Right lobe of liver (tissue), 6 donors: Measurements from ENCODE around the gene STKLD1. TPM values are rescaled to one million over a fixed set of nuclear protein-coding genes. Genes with fewer than 3 reads are reported as not detected.

Experiments used
- ATAC-seq, 4 donors: fragments of 200-7000 bp; cut with Tn5 transposase; one replicate each; pipeline ENCODE4 v1.9.1; 2020; ENCODE audit warnings: mild to moderate bottlenecking in 4 of 4, moderate library complexity in 4 of 4
- DNase-seq, 3 donors: peaks; one replicate each; pipeline ENCODE4 v3.0.0-alpha.2; 2020
- H3K27ac ChIP-seq, 3 donors: fragments of 200-600 bp; one replicate each; pipeline ENCODE4 v1.8.0; 2022
- H3K27me3 ChIP-seq, 2 donors: fragments of 200-600 bp; one replicate each; pipeline ENCODE4 v1.8.0; 2022
- H3K36me3 ChIP-seq, 4 donors: fragments of 200-600 bp; sonication (generic) in 1 of 4; one replicate each; pipeline versions ENCODE4 v1.5.1 to v1.8.0; 2017 to 2022; ENCODE audit warnings: control low read depth in 1 of 4
- H3K4me1 ChIP-seq, 4 donors: fragments of 200-600 bp; sonication (generic) in 1 of 4; one replicate each; pipeline versions ENCODE4 v1.5.1 to v1.8.0; 2017 to 2022; ENCODE audit warnings: control low read depth in 1 of 4
- H3K4me3 ChIP-seq, 3 donors: fragments of 200-600 bp; one replicate each; pipeline ENCODE4 v1.8.0; 2022
- H3K9me3 ChIP-seq, 4 donors: fragments of 200-600 bp; sonication (generic) in 1 of 4; one replicate each; pipeline versions ENCODE4 v1.5.1 to v1.8.0; 2017 to 2022; ENCODE audit warnings: control low read depth in 1 of 4
- POLR2A ChIP-seq: fragments of 450-650 bp; IDR thresholded peaks from one replicate; pipeline ENCODE4 v1.6.1; 2017; ENCODE audit warnings: antibody characterized with exemption, mild to moderate bottlenecking
- WGBS: methylation state at CpG from one replicate; pipeline ENCODE4 v1.1.6; 2018; ENCODE audit warnings: low coverage, low lambda C conversion rate; ENCODE audit not compliant: insufficient coverage; ENCODE audit errors: missing lambda C conversion rate; 5-methylcytosine and 5-hydroxymethylcytosine counted together
- intact Hi-C, 2 donors: fragments of 100-400 bp; cut with DNase I; formaldehyde crosslinking; loops; one replicate each; pipeline versions ENCODE4 v1.11.2 to v1.14.1; 2022
- total RNA-seq, 6 experiments: library from RNA; depleted of rRNA in 2 of 6; stranded (reverse); fragments of >200 nt in 2 of 6; fragmentation: NEBNext Ultra II Directional in 3 of 6; extraction: Animal tissue kit (Norgen Biotek cat#: 25700) in 3 of 6; gene quantifications; one replicate each; pipeline versions ENCODE4 v1.1.0 to v1.2.4, GENCODE V29; 2016 to 2023
- TF ChIP-seq, protein P1 (sequence below), 4 donors: fragments of 200-600 bp in 3 of 4; fragments of 450-650 bp in 1 of 4; IDR thresholded peaks; one replicate each; pipeline versions ENCODE4 v1.5.1 to v1.8.0; 2016 to 2022; ENCODE audit warnings: antibody characterized with exemption in 4 of 4, mild to moderate bottlenecking in 2 of 4
- donor health status: DM: no; HTN: yes; CAD: no.
- donor health status: DM: no; HTN: no; CAD: no.
- donor health status: DM: no; HTN: no; CAD: no.
- donor health status: DM: no; HTN: yes; CAD: no.
- donor health status: DM: no; HTN: yes; CAD: no.

STKLD1 gene
- total RNA-seq, 6 experiments from 2014 or later: 0.43 to 2.6 (median 0.81) TPM; not detected in 1

DNA sequence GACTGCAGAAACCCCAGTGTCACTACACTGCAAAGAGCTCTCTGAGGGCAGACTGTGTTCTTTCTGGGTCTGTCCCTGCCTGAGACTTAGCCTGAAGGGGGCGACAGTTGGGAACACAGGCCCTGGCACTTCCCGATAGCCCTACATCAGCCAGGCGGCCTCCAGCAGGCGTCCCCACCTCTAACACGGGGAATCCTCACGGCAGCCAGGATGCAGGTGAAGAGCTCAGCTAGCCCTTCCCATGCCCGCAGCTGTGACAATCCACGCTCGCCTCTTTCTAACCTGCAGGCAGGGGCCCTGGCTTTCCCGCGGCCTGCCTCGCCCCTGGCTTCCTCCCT is 34.1 kb upstream of the STKLD1 start:
- intact Hi-C loops: loop anchor here in 1 of 2 donors (10.0 kb wide), 1 partner anchor 143 kb away; no protein-coding TSS in a partner anchor
- ATAC-seq (peak in 1 of 4 donors; percentile 8), DNase-seq (no peak)
- Histone ChIP-seq H3K4me3 (no peak overlapping the region), H3K9me3 (no peaks in the 10 kb centered on the region), H3K27me3 (no peaks in the 10 kb centered on the region), H3K27ac (no peak overlapping the region), H3K36me3 (peaks cover 0 to 23% (median 11%) of the 10 kb centered on the region in 4 donors), H3K4me1 (peaks cover 0 to 9% (median 0%) of the 10 kb centered on the region in 4 donors)
- TF ChIP-seq, protein P1, sequence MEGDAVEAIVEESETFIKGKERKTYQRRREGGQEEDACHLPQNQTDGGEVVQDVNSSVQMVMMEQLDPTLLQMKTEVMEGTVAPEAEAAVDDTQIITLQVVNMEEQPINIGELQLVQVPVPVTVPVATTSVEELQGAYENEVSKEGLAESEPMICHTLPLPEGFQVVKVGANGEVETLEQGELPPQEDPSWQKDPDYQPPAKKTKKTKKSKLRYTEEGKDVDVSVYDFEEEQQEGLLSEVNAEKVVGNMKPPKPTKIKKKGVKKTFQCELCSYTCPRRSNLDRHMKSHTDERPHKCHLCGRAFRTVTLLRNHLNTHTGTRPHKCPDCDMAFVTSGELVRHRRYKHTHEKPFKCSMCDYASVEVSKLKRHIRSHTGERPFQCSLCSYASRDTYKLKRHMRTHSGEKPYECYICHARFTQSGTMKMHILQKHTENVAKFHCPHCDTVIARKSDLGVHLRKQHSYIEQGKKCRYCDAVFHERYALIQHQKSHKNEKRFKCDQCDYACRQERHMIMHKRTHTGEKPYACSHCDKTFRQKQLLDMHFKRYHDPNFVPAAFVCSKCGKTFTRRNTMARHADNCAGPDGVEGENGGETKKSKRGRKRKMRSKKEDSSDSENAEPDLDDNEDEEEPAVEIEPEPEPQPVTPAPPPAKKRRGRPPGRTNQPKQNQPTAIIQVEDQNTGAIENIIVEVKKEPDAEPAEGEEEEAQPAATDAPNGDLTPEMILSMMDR (IDR thresholded peaks at IDR 0.05): no peak
- TF ChIP-seq POLR2A: no peak
- 84% methylated on average over 5 of the region's 12 CpGs for WGBS

DNA sequence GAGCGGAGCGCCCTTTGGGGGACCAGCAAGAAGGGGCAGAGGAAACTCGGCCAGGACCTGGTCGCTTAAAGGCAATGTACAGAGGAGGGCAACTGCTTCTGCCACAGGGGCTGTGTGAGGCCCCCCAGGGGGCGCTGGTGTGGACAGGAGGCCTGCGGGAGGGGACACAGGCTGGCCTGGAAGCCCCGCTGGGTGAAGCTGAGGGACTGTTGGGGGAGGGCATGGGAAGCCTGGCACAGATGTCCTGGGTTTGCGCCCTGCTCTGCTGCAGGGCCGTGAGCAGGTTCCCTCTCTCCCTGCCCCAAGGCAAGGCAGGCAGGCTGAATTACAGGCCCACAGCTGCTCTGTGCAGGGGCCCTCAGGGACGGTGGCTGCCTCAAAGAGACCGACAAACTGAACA is 33.6 kb upstream of the STKLD1 start:
- H3K36me3 ChIP-seq: peaks cover 0 to 23% (median 11%) of the 10 kb centered on the region in 4 donors
- TF ChIP-seq, protein P1 (IDR thresholded peaks at IDR 0.05): no peak
- no peak for TF ChIP-seq POLR2A
- no peak overlapping the region for H3K27ac ChIP-seq
- no peak for DNase-seq
- H3K4me1 ChIP-seq: peaks cover 0 to 11% (median 0%) of the 10 kb centered on the region in 4 donors
- no peak for ATAC-seq
- no peaks in the 10 kb centered on the region for H3K9me3 ChIP-seq
- H3K4me3 ChIP-seq: no peak overlapping the region
- H3K27me3 ChIP-seq: no peaks in the 10 kb centered on the region
- intact Hi-C loops: loop anchor here in 1 of 2 donors (10.0 kb wide), 1 partner anchor 142 kb away; no protein-coding TSS in a partner anchor
- WGBS: 100% methylated on average over 1 of the region's 11 CpGs

DNA sequence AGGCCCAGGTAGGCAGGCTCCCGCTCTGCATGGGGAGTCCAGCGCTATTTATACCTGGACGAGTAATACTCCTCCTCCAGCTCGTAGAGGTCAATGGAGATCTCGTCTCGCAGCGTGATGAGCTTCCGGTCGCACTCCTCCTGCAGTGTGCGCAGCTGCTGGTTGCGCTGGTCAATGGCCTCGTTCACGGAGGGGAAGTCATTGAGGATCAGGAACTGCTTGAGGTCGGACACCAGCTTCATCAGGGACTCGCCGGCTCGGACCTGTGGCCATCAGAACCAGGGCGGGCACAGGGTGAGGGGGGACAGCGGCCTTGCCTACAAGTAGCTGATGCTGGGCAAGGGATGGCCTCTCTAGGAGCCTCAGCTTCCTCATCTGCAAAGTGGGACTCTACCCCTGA is 32.1 kb upstream of the STKLD1 start:
- TF ChIP-seq, protein P1 (IDR thresholded peaks at IDR 0.05): no peak
- no peak for TF ChIP-seq POLR2A
- intact Hi-C loops: loop anchor here in 1 of 2 donors (10.0 kb wide), 1 partner anchor 141 kb away; no protein-coding TSS in a partner anchor
- ATAC-seq (no peak), DNase-seq (peak in 1 of 3 donors; percentile 45)
- peaks cover 0 to 24% (median 12%) of the 10 kb centered on the region in 4 donors for H3K36me3 ChIP-seq
- H3K9me3 ChIP-seq: no peaks in the 10 kb centered on the region
- peaks cover 0 to 14% (median 1%) of the 10 kb centered on the region in 4 donors for H3K4me1 ChIP-seq
- 93% methylated on average over 3 of the region's 19 CpGs for whole genome bisulfite sequencing
- no peaks in the 10 kb centered on the region for H3K27me3 ChIP-seq
- no peak overlapping the region for H3K4me3 ChIP-seq
- H3K27ac ChIP-seq: no peak overlapping the region

DNA sequence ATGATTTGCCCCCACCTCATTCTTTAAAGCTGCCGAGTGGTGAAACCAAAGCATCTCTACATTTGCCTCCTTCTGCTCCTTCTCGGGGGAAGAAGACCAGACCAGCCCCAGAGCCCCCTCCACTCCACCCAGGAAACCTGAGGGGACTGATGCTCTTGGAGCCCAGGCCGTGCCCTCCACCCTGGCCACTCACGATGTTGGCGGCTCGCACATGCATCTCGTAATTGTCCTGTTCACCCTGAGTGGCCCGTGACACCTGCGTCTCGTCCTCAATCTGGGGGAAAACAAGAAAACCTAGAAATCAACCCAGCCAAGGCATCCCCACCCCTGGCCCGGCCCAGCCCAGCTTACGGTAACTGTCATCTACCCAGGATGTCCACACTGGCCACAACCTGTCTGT is 31.2 kb upstream of the STKLD1 start:
- Histone ChIP-seq H3K36me3 (peaks cover 0 to 33% (median 19%) of the 10 kb centered on the region in 4 donors), H3K4me1 (peaks cover 0 to 17% (median 4%) of the 10 kb centered on the region in 4 donors), H3K4me3 (no peak overlapping the region), H3K9me3 (no peaks in the 10 kb centered on the region), H3K27me3 (no peaks in the 10 kb centered on the region), H3K27ac (no peak overlapping the region)
- intact Hi-C loops: loop anchor here in 1 of 2 donors (10.0 kb wide), 1 partner anchor 140 kb away; no protein-coding TSS in a partner anchor
- DNase-seq (peak in 1 of 3 donors; percentile 37), ATAC-seq (no peak)
- 92% methylated on average over 10 of the region's 12 CpGs for WGBS
- TF ChIP-seq POLR2A: no peak
- TF ChIP-seq, protein P1 (IDR thresholded peaks at IDR 0.05): no peak
